HG02610 (cell line): ENCODE results near the gene COA7.
A peak's percentile ranks its signal among the peaks of the same experiment; 100 is the strongest.
"Not testable (repeated sequence)": the region's sequence is repeated elsewhere in the genome, so short reads cannot be mapped to it uniquely, and the experiment has no call there.

ENCODE experiments used
- ATAC-seq: cut with Tn5 transposase; IDR thresholded peaks from one replicate; pipeline ENCODE4 v1.9.1; 2021; ENCODE audit warnings: mild to moderate bottlenecking, moderate library complexity; ENCODE audit not compliant: unreplicated experiment

COA7 gene

GRCh38 chr1:52706941-52707926 lies 9.1 kb upstream of the COA7 start:
- no peak for ATAC-seq

GRCh38 chr1:52706136-52706670 lies 8.1 kb upstream of the COA7 start:
- no peak for ATAC-seq

- ATAC-seq, result peak; percentile 96
These were observed 5.0 kb upstream of the COA7 start for GRCh38 chr1:52702886-52703787.

- no peak for ATAC-seq
These were observed 2.5 kb downstream of the COA7 start for GRCh38 chr1:52695627-52696026.

GRCh38 chr1:52693843-52694242 lies 4.3 kb downstream of the COA7 start:
- no peak for ATAC-seq

GRCh38 chr1:52693351-52693750 lies 4.8 kb downstream of the COA7 start:
- not testable (repeated sequence) for ATAC-seq

- no peak for ATAC-seq
These were observed 5.5 kb downstream of the COA7 start for GRCh38 chr1:52692697-52693096.

GRCh38 chr1:52691821-52692220 lies 6.3 kb downstream of the COA7 start:
- ATAC-seq, result no peak

- no peak for ATAC-seq
These were observed 11.3 kb downstream of the COA7 start for GRCh38 chr1:52686830-52687229.

GRCh38 chr1:52686261-52686751 lies 11.8 kb downstream of the COA7 start:
- ATAC-seq, result peak; percentile 78

GRCh38 chr1:52684545-52684944 lies 13.6 kb downstream of the COA7 start:
- ATAC-seq, result no peak

- ATAC-seq, result no peak
These were observed 14.7 kb downstream of the COA7 start for GRCh38 chr1:52683367-52683940.

- ATAC-seq, result no peak
These were observed 17.0 kb downstream of the COA7 start for GRCh38 chr1:52681136-52681535.

GRCh38 chr1:52680353-52680752 lies 17.8 kb downstream of the COA7 start:
- ATAC-seq, result no peak

- no peak for ATAC-seq
These were observed 18.6 kb downstream of the COA7 start for GRCh38 chr1:52679498-52679897.

GRCh38 chr1:52679048-52679447 lies 19.1 kb downstream of the COA7 start:
- ATAC-seq, result no peak

GRCh38 chr1:52677076-52677806 lies 20.9 kb downstream of the COA7 start:
- no peak for ATAC-seq

- ATAC-seq, result no peak
These were observed 21.8 kb downstream of the COA7 start for GRCh38 chr1:52676249-52676903.
